SK-N-SH (cell line): ENCODE data around the gene FLCN.

ENCODE experiments used
- EZH2phosphoT487 ChIP-seq: fragments of 200-600 bp; sonication (generic); IDR thresholded peaks from 2 replicates; pipeline ENCODE4 v1.6.1; 2017; ENCODE audit warnings: low read depth, mixed run types, mild to moderate bottlenecking, antibody characterized with exemption, moderate library complexity, borderline replicate concordance
- TCF12 ChIP-seq: IDR thresholded peaks from 2 replicates; pipeline ENCODE4 v1.4.0; 2012
- TF ChIP-seq, protein P1 (sequence below): fragments of 200-600 bp; sonication (generic); IDR thresholded peaks from 2 replicates; pipeline ENCODE4 v1.6.1; 2017; ENCODE audit warnings: antibody characterized with exemption, mild to moderate bottlenecking, moderate library complexity

DNA sequence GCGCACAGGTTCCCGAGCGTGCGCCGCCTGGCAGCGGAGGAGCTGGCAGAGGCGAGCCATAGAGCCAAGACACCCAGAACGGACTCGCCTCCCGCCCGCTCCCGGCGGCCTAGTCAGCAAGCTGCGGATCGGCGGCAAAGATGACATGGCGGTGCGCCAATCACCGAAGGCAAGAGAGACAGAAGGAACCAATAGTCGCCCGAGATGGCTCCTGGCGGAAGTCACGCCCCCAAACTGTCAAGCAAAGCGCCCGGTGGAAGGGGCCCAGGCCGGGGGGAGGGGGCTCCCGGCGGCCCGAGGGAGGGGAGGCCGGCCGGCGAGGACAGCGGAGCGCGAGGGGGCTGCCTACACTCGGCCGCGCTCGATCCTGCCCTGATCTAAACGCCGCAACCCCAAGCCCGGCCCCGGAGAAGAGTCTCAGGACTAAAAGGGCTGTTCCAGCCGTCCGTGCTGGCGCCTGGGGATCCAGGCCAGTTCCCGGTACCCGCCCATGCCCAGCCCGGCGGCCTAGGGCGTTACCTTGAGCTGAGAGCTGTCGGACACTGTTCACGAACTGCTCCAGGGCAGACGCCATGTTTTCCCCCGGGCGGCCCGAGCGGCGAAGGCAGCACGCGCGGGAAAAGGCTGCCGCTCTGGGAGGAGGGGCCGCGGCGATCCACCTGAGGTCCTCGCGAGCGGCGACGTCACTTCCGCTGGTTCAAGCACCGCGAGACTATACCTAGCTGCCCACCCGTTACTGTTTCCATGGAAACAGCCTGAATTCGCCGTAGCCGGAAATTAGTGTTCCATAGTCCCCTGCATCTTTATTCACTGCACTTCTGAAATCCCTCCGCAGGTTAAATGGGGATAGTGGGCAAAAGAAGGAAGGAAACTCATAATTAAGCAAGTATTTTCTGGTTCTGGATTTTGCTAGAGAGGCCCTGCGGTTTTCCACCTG lies 43.9 kb upstream of the FLCN start, which contains the start of gene COPS3:
- TF ChIP-seq EZH2phosphoT487, result no peak
- TF ChIP-seq TCF12, result no peak
- TF ChIP-seq, protein P1, sequence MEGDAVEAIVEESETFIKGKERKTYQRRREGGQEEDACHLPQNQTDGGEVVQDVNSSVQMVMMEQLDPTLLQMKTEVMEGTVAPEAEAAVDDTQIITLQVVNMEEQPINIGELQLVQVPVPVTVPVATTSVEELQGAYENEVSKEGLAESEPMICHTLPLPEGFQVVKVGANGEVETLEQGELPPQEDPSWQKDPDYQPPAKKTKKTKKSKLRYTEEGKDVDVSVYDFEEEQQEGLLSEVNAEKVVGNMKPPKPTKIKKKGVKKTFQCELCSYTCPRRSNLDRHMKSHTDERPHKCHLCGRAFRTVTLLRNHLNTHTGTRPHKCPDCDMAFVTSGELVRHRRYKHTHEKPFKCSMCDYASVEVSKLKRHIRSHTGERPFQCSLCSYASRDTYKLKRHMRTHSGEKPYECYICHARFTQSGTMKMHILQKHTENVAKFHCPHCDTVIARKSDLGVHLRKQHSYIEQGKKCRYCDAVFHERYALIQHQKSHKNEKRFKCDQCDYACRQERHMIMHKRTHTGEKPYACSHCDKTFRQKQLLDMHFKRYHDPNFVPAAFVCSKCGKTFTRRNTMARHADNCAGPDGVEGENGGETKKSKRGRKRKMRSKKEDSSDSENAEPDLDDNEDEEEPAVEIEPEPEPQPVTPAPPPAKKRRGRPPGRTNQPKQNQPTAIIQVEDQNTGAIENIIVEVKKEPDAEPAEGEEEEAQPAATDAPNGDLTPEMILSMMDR, result no peak
